ENCODE results near the gene VGF.
"Not testable (repeated sequence)": the region's sequence is repeated elsewhere in the genome, so short reads cannot be mapped to it uniquely, and the experiment has no call there.

VGF gene

DNA sequence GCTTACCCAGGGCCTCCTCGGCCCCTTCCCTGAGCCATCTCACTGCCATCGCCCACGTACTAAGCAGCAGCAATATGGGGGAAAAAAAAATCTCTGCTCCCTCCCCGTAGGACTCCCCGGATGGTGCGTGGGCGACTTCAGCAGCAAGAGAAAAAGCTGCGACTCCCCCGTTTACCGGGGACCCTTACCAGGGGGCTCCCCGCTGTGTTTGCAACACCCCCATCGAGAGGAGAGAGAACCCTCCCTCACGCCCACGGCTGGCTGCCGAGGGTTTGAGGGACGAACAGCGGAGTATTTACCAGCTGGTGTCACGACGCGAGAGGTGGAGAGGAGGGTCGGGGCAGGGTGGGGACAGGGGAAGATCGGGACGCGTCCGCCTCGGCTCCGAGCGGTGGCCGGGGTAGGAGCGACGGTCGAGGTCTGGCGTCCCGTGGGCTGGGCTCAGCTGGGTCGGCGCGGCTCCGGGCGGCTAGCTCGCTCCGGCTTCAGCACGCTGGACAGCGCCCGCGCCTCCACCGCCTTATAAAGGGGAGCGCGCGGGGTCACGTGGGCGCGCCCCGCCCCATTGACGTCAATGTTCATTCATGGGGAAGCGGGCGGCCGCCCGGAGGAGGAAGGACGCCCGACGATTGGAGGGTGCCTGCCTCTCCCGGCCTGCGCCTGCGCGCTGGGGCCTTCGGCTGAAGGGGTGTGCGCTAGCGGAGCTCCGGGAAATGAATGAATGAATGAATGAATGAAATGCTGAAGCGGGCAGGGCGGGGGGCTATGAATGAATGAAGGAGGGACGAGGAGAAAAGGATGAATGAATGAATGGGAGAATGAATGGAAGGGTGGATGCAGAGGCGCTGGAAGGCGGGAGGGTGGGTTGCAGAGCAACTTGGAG is at the start of gene VGF:
TSS of gene VGF (minus strand) at position 495 of the 883 bp plus-strand sequence. CDS start 726 bp downstream, outside the sequence.
- peak; percentile 96 for DNase-seq (ENCODE audit: low spot score)

DNA sequence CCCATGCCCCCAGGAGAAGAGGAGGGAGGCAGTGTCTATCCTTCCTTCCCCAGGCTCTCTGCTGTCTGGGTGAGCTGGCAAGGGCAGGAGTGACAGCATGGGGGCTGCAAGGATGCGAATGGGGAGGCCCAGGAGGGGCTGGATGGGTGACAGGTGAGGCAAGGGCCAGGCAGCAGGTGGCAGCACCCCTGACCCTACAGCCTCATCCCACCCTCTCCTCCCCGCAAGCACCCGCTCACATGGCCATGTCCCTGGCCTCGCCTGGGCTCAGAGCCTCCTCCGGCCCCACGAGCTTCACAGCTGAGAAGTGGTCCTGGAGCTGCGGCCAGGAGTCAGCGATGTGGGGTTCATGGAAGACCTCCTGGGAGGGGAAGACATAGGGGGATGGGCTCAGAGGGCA is 46.6 kb upstream of the VGF start:
- no peak for DNase-seq (ENCODE audit: low spot score)

DNA sequence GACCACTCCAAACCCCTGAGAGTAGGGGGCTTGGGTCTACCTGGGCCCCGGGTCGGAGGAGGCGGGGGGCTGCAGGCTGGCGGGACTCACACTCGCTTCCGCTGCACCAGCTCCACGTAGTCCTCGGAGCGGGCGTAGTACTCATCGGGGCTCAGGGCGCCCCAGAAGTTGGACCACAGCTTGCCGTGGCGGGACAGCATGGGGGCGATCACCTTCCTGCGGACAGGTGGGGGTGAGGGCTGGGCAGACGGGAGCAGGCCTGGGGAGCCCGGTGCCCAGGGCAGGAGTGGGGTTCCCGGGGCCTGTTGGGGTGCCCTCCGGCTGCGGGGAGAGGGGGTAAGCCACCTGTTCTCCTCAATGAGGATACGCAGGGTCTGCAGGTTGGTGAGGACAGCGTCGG is 46.1 kb upstream of the VGF start:
- no peak for DNase-seq (ENCODE audit: low spot score)

DNA sequence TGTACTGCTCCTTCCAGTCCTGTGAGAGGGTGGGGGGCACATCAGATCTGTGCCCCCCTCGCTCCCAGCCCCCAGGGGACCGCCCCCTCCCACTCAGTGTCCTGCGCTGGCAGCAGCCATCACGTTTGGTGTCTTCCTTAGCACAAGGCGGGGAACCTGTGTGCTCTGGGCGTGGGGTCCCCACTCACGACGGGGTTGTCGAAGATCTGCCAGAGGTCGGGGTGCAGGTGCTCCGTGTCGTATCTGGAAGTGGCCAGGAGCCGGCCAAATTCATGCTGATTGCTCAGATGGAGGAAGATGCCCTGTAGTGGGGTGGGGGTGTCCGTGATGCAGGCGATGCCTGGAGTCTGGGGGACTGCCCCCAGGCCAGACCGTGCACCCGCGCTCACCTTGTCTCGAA is 44.8 kb upstream of the VGF start:
- DNase-seq (ENCODE audit: low spot score), result no peak

DNA sequence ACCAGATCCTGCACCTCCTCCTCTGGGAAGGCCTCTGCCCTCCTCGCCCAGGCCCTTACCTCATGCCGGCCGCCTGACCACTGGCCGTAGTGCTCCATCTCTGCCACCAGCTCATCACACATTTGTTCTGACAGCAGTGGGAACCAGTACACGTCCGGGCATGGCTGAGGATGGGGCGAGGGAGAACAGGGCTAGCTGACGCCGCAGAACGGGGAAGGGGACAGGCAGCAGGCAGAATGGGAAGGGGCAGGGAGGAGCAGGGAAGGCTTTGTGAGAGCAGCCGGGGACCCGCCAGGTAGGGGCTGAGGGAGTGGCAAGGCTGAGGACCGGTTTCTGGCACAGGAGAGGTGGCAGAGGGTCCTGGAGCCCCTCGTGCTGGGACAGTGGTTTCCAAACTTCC is 43.4 kb upstream of the VGF start:
- DNase-seq (ENCODE audit: low spot score), result no peak

DNA sequence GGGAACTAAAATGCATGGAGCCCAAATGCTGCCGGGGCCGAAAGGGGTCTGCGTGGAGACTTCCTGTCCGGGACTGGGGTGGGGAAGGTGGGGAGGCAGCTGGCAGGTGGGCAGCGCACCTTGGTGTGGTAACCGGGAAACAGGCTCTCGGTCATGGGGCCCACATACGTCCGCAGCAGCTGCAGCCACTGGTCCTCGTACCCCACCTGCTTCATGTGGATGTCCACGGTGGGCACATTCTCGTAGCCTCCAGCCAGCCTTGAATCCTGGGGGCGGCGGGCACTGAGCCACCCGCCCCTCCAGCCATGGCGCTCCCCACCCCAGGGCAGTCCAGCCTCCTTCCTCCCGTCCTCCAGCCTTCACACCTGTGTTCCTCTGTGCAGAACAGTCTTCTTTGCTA is 42.1 kb upstream of the VGF start:
- no peak for DNase-seq (ENCODE audit: low spot score)

DNA sequence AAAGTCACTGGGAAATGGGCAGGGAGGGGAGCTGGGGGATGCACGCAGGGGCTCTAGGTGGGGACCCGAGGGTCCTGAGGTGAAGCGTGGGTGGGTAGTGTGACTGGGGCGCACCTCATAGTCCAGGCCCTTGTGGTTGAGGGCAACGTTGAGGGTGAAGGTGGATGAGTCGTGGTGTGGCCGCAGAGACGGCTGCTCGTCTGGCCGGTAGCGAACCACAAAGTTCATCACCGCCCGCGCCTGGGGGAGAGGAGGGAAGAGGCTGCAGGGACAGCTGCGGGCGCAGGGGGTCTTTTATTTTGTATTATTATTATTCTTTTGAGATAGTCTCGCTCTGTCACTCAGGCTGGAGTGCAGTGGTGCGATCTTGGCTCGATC is 41.3 kb upstream of the VGF start:
- DNase-seq (ENCODE audit: low spot score), result no peak

DNA sequence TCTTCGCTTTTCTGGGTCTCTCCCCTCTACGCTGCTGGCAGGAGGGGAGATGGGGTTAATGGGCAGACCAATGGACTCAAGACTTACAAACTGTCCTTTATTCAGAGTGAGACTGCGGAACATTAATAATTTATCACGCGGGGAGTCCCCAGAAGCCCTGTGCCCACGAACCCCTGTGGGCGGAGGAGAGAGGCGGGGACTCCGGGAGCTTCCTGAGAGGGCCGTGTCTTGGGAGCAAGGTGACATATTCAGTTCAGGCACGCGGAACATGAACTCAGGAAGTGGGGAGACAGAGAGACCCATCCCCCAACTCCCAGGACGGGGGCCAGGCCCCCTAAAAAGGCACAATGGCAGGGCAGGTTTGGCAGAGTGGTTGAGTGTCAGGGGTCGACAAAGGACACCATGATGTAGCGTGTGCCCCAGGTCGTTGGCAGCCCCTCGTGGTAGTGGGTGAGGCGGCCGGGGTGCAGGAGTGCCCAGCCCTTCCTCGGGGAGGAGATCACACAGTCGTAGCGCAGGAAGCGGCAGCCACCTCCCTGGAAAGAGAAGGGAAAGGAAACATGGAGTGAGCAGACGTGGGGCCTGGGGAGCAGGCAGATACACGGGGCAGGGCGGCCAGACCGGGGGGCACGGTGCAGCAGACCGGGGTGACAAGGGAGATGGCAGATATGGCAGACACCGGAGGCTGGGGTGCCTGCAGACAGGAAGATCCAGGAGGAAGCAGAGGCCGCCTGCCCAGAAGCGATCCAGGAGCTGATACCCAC is 40.7 kb upstream of the VGF start:
- DNase-seq (ENCODE audit: low spot score), result no peak

DNA sequence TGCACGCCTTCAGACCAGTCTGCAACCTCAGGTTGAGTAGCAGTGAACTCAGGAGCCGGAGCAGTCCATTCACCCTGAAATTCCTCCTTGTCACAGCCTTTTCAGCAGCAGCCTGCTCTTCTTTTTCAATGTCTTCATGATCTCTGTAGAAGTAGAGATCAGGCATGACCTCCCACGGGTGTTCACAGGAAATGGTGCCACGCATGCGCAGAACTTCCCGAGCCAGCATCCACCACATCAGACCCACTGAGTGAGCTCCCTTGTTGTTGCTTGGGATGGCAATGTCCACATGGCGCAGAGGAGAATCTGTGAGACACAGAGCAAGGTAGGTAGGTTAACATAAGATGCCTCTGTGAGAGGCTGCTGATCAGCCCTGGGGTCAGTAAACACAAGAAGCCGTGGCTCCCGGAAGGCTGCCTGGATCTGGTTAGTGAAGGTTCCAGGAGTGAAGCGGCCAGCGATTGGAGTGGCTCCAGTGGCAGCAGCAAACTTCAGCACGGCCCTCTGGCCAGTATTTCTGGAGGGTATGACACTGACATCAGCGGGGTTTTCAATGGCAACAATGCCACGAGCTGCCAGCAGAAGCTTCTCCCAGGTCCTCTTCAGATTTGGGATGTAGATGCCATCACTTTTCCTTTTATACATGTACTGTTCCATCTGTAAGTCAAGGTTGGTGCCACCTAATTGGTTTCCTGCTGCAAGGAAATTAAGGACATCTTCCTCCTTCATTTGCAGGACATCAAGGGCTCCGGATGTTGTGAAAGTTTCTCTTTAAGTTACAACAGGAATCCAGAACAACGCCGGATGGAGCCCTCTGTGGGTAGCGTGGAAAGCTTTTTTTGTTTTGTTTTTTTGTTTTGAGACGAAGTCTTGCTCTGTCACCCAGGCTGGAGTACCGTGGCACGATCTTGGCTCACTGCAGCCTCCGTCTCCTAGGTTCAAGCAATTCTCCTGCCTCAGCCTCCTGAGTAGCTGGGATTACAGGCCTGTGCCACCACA is 38.7 kb upstream of the VGF start:
- DNase-seq (ENCODE audit: low spot score), result not testable (repeated sequence)

DNA sequence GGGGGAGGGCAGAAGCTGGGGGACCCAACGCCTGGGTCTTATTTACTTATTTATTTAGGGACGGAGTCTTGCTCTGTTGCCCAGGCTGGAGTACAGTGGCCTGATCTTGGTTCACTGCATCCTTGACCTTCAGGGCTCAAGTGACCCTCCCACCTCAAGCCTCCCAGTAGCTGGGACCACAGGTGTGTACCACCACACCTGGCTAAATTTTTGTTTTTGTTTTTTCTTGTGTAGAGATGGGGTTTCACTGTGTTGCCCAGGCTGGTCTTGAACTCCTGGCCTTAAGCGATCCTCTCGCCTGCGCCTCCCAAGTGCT is 37.2 kb upstream of the VGF start:
- DNase-seq (ENCODE audit: low spot score), result no peak

DNA sequence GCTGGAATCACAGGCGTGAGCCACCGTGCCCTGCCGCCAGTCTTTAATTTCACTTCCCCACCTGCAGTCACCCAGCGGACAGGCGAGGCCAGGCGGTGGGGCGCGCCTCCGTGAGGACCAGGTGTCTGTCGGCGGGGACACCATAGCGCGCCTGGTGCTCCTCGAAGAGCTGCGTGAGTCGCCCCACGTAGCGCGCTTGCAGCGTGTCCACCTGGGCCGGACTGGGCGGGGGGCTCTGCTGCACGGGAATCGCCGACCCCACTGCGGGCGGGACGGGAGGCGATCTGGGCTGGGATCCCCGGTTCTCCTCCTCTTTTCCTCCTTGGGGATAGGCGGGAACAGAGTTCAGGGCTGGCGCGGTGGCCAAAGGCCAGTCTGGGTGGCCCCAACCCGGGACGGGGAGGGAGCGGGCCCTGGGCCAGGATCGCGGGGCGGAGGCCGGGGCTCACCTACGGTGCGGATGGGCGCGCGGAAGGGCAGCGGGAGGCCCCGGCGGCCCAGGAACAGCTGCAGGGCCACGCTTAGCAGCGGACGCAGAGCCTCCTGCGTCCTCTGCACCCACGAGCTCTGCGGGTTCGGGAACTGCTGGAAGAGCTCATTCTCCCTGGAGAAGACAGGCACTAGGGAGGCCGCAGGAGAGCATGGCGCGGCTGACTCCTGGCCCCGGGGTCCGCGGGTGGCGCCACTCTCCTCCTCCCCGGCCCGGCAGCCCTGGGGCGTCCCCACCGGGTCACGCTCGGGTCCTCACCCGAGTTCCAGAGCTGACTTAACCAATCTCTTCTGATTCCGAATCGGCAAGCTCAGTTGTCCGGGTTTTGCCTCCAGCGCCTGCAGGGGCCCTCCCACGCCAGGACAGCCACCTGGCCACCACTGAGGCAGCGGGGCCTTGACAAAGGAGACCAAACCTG is 36.6 kb upstream of the VGF start:
- no peak for DNase-seq (ENCODE audit: low spot score)

DNA sequence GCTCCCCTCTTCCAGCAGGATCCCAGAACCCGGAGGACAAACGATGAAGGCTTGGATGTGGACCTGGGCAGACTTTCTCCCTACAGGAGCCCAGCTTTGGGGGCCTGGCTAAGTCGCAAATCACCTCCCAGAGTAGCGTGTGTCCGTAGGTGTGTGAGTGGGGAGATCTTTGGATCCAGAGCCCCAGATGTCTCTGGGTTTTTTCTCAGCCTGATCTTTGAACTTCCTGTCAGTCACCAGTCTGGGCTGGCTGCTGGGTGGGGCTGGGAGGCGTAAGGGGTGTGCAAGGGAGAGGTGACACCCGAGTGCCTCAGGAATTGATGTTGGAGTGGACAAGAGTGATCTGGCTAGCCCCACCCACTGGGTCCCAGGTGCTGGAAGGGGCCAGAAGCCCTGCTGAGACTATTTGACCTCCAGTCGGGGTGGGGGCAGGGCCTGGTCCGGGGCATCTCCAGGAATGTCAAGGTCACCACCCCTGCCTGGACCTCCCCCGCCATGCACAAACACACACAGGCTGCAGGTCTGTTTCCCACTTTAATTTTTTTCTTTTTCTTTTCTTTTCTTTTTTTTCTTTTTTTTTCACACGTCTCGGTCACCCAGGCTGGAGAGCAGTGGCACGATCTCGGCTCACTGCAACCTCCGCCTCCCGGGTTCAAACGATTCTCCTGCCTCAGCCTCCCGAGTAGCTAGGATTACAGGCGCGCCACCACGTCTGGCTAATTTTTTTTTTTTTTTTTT is 35.7 kb upstream of the VGF start, which contains the start of gene MOGAT3:
TSS of gene MOGAT3 (minus strand) at position 175 of the 738 bp plus-strand sequence. CDS start 182 bp downstream, outside the sequence.
- no peak for DNase-seq (ENCODE audit: low spot score)

DNA sequence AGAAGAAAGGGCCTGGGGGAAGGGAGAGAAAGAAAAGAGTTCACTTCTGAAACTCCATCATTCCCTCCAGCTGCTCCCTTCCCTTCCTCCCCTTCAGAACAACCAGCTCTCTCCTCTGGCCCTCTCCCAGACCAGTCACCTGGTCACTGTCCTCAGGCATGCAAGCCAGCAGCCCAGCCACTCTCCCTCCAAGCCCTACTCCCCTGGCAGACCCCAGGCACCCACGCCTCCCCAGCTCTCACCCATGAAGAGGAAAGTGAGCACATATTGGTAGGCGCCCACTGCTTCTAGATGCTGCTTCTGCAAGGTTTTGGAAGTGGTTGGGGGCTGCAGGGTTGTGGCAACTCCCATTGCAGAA is 35.1 kb upstream of the VGF start:
- no peak for DNase-seq (ENCODE audit: low spot score)

DNA sequence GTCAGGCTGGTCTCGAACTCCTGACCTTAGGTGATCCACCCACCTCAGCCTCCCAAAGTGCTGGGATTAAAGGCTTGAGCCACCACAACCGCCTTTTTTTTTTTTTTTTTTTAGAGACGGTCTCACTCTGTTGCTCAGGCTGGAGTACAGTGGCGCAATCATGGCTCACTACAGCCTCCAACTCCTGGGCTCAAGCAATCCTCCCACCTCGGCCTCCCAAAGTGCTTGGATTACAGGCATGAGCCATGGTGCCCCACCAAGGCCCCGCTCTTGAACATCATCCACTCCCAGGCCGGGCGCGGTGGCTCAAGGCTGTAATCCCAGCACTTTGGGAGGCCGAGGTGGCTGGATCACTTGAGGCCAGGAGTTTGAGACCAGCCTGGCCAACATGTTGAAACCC is 34.2 kb upstream of the VGF start:
- not testable (repeated sequence) for DNase-seq (ENCODE audit: low spot score)

DNA sequence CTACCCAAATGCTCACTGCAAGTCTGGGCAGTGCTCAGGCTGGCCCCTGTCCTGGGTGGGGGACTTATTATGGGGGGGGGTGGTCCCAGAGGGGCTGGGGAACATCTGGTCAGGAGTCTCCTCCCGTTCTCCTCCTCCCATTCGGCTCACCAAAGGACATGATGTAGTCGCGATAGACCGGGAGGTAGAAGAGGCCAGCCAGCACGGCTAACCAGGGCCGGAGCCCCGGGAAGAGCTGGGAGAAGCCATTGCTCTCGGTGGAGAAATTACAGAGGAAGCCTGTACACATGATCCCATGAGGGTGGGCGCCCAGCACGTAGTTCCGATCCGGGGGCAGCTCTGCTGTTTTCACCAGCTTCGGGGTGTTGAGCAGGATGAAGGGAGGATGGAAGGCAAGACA is 33.1 kb upstream of the VGF start:
- DNase-seq (ENCODE audit: low spot score), result no peak

DNA sequence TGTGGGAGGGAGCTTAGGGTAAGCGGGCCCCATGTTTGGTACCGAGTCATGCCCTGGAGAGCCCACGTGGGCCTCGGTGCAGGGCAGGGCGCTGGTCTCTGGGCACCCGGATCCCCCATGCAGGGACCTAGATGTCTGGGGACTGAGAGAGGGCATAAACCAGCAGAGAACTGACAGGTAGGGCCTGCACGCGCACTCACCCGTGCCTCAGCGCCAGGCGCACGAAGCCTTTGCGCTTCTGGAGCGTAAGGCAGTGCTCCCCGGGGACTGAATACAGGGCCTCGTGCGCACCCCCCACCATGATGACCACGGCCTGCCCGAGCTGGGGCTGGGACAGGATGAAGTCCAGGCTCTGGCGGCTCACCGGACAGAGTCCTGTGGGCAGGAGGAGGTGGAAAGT is 32.6 kb upstream of the VGF start:
- DNase-seq (ENCODE audit: low spot score), result no peak

DNA sequence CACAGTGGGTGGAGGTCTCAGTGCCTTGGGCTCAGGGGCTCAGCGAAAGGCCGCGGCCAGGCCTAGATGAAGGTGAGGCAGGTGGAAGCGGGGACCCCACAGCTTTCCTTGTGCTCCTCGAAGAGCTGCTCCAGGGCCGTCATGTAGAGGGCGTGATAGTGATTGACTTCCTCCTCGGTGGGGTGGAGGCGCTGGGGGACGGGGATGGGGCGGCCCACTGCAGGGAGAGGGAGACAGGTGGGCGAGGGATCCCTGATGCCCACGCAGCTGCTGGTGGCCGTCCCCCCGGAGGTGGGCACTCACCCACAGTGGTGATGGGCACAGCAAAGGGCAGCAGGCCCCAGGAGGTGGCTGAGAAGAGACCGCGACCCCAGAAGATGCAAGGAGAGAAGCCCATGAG is 30.5 kb upstream of the VGF start:
- no peak for DNase-seq (ENCODE audit: low spot score)

DNA sequence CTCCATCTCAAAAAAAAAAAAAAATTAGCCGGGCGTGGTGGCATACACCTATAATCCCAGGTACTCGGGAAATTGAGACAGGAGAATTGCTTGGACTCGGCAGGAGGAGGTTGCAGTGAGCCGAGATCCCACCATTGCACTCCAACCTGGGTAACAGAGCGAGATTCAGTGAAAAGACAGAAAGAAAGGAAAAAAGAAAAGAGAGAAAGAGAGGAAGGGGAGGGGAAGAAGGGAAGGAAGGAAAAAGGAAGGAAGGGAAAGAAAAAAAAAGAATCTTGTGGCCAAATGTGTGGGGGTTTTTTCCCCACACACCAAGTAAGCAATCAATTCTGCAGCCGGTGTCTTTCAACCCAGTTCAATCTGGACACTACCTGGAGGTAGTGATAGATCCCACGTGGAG is 23.7 kb upstream of the VGF start:
- DNase-seq (ENCODE audit: low spot score), result no peak

DNA sequence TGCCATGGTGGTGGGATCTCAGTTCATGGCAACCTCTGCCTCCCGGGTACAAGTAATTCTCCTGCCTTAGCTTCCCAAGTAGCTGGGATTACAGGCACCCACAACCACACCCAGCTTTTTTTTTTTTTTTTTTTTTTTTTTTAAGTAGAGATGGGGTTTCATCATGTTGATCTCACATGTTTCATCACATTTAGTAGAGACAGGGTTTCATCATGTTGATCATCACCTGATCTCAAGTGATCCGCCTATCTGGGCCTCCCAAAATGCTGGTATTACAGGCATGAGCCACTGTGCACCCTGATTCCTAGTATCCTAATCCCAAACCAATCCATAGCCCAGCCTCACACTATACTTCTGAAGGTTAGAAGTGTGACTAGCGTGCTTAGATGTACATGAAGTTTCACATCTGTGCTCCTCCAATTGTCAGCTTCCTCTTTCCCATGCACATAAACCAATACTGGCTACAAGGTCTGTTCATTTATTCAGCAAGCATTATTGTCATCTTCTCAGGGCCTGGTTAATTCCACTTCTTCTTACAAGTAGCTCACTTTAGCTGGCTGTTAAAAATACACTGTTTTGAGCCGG is 21.6 kb upstream of the VGF start:
- no peak for DNase-seq (ENCODE audit: low spot score)

DNA sequence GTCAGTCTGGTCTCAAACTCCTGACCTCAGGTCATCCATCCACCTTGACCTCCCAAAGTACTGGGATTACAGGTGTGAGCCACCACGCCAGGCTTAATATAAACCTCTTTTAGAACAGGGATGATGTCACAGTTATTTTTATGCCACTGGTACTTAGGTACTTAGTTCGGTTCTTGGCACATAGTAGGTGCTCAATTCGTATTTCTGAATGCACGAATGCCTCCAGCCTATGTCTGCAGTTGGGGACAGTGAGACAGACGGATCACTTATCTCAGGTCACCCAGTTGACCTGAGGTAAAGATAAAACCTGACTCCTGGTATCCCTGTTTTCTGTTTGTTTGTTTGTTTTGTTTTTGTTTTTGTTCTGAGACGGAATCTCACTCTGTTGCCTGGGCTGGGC is 20.8 kb upstream of the VGF start:
- no peak for DNase-seq (ENCODE audit: low spot score)
